Cardiac fibroblast (primary cell): Measurements from ENCODE around the gene ZNF133.
"Not testable (repeated sequence)": the region's sequence is repeated elsewhere in the genome, so short reads cannot be mapped to it uniquely, and the experiment has no call there.

Source experiments
- DNase-seq, 2 donors: peaks; one replicate each; pipeline versions ENCODE4 v3.0.0 to v3.0.0-alpha.2; 2010; ENCODE audit warnings: low read depth in 2 of 2
- H3K4me3 ChIP-seq, 2 donors: replicated peaks in 1 of 2; 1 replicate in 1 of 2; 2 replicates in 1 of 2; pipeline ENCODE4 v1.5.1; 2011; ENCODE audit warnings: low read depth in 2 of 2, low read length in 2 of 2, mild to moderate bottlenecking in 2 of 2, moderate library complexity in 1 of 2
- TF ChIP-seq, protein P1 (sequence below): IDR thresholded peaks from one replicate; pipeline ENCODE4 v1.5.1; 2011; ENCODE audit warnings: low read depth, mild to moderate bottlenecking, low read length, inconsistent platforms

Gene ZNF133

DNA sequence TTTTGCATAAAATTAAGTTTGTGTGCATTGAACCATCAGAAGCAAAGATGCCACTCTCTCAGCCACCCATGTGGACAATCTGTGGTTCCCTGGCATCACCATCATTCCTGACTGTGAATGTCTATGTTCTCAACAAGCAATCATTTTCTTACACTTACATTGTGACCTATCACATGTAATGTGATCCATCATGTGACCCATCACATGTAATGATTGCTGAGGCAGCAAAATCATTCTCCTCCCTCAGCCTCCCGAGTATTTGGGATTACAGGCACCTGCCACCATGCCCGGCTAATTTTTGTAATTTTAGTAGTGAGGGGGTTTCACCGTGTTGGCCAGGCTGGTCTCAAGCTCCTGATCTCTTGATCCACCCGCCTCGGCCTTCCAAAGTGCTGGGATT, 22.0 kb upstream of the ZNF133 start:
- TF ChIP-seq, protein P1, sequence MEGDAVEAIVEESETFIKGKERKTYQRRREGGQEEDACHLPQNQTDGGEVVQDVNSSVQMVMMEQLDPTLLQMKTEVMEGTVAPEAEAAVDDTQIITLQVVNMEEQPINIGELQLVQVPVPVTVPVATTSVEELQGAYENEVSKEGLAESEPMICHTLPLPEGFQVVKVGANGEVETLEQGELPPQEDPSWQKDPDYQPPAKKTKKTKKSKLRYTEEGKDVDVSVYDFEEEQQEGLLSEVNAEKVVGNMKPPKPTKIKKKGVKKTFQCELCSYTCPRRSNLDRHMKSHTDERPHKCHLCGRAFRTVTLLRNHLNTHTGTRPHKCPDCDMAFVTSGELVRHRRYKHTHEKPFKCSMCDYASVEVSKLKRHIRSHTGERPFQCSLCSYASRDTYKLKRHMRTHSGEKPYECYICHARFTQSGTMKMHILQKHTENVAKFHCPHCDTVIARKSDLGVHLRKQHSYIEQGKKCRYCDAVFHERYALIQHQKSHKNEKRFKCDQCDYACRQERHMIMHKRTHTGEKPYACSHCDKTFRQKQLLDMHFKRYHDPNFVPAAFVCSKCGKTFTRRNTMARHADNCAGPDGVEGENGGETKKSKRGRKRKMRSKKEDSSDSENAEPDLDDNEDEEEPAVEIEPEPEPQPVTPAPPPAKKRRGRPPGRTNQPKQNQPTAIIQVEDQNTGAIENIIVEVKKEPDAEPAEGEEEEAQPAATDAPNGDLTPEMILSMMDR = no peak
- DNase-seq = no peak
- H3K4me3 ChIP-seq = no peak overlapping the region

DNA sequence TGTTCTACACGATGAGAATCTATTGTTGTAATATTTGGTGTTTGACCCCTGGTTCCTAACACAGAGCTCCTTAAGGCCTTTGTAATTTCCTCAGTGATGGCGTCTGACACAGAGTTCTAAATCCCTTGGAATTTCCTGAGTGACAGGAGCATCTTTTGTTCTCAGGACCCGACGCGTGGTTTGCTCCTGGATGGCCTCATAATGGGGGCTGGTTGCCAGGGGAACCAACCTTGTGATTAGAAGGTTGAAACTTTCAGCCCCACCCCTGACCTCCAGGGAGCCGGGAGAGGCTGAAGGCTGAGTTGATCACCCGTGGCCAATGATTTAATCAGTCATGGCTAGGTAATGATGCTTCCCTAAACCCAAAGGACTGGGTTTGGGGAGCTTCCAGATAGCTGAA, 20.5 kb upstream of the ZNF133 start:
- no peak for DNase-seq
- TF ChIP-seq, protein P1 = no peak
- H3K4me3 ChIP-seq = no peak overlapping the region

DNA sequence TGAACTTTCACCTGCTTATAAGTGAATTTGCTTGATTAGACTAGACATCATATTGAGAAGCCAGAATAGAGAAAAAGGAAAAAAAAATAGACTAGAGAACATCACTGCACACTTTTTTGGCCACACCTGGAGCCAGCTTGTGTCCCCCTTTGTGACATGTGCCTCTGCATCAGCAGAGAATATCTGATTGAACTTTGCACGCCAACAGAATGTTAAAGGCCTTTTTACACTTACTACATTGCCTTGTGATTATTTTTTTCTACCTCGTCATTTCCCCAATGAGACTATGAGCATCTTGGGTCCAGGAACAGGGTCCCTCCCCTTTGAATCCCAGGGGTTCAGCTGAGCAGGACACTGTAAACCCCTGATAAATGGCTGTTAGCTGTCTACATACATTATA, 17.2 kb upstream of the ZNF133 start:
- TF ChIP-seq, protein P1 = no peak
- no peak for DNase-seq
- H3K4me3 ChIP-seq = no peak overlapping the region

DNA sequence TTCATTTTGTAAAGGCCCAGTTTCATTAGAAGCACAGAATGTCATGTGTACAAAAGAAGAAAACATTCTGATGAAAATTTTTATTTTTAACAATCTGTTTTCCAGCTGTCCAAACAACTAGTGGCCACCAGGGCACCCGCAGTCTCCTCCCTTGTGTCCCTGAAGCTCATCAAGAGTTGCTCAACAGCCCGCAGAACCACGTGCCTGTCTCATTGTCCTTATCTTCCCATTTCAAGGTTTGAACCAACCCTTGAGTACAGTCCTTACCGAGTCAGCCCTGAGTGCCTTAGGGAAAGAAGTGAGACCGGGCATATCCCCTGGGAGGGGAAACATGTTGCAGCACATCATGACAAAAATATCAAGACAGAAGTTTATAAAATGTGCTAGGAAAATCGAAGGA, 15.9 kb upstream of the ZNF133 start:
- DNase-seq = peak; percentile 20 to 46
- H3K4me3 ChIP-seq = no peak overlapping the region
- TF ChIP-seq, protein P1 = peak; percentile 52

DNA sequence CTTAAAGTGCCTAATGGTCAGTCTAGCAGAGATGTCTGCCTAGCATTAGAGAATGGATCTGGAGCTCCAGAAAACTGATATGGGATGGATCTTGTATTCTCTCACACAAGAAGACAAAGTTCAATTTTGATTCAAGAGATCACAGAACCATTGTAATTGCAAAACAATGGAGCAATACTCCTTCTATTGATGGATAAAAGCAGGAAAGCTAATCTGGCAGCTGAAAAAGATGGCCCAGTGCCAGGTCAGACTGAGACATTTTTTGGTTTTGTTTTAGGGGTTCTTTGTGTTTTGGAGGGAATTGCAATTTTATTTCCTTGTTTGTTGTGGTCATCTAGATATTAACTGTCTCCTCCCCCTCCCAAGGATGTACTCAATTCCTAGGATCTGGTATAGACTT, 14.6 kb upstream of the ZNF133 start:
- TF ChIP-seq, protein P1 = no peak
- H3K4me3 ChIP-seq = no peak overlapping the region
- DNase-seq = no peak

DNA sequence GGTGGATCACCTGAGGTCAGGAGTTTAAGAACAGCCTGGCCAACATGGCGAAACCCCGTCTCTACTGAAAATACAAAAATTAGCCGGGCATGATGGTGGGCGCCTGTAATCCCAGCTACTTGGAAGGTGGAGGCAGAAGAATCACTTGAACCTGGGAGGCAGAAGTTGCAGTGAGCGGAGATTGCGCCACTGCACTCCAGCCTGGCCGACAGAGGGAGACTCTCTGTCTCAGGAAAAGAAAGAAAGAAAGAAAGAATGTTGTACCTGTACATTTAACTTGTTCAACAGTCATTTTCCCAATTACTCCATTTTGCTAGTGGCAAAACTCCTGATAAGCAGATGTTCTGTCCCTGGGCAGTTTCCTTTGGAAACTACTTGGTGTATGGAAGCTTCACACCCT, 12.4 kb upstream of the ZNF133 start:
- H3K4me3 ChIP-seq, DNase-seq: not testable (repeated sequence)

DNA sequence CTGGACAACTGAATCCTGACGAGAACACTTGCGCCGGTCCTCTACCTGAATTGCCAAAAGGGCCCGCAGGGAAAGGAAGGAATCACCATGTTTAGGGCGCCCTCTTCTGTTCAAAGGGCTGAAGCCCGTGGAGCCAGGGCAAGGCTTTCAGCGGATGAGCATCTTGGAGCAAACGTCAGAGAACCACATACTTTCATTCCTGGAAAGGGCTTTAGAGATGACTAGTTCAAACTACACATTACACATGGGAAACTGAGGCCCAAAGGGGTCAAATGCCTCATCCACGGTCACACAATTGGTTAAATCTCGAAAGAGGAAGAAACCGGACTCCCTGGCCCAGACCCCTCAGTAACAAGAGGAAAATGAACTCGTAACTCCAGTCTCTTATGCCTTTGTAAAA, 11.5 kb upstream of the ZNF133 start:
- TF ChIP-seq, protein P1 = peak; percentile 93
- peak; percentile 79 to 81 for DNase-seq
- H3K4me3 ChIP-seq = no peak overlapping the region
